NCI-H345 (cell line): ENCODE data around the gene A1BG.
A peak's percentile ranks its signal among the peaks of the same experiment; 100 is the strongest.

Experiments
- DNase-seq: peaks from one replicate; lab custom pipeline; 2025; lab: John Stamatoyannopoulos, UW

The A1BG gene

GRCh38 chr19:58352760-58353671 is at the start of gene A1BG:
Gene A1BG (minus strand): TSS chr19:58353492. CDS start chr19:58353437, 55 bp downstream.
- DNase-seq = no peak

- DNase-seq = no peak
These were observed 48.6 kb upstream of the A1BG start for GRCh38 chr19:58401840-58402421.

GRCh38 chr19:58400916-58401839 is 47.9 kb upstream of the A1BG start:
- DNase-seq = peak; percentile 98

GRCh38 chr19:58400316-58400915 is 47.1 kb upstream of the A1BG start:
- peak; percentile 47 for DNase-seq

- no peak for DNase-seq
These were observed 46.6 kb upstream of the A1BG start for GRCh38 chr19:58399903-58400302.

GRCh38 chr19:58398545-58398944 is 45.3 kb upstream of the A1BG start:
- DNase-seq = no peak

- no peak for DNase-seq
These were observed 44.8 kb upstream of the A1BG start for GRCh38 chr19:58398087-58398486.

- DNase-seq = no peak
These were observed 44.3 kb upstream of the A1BG start for GRCh38 chr19:58397533-58398037.

- no peak for DNase-seq
These were observed 43.6 kb upstream of the A1BG start for GRCh38 chr19:58396691-58397532.

- no peak for DNase-seq
These were observed 42.8 kb upstream of the A1BG start for GRCh38 chr19:58395979-58396627.

GRCh38 chr19:58395220-58395978 is 42.1 kb upstream of the A1BG start, which contains the start of gene RNF225:
Gene RNF225 (plus strand): TSS chr19:58395656. CDS start chr19:58396090, 434 bp downstream.
- peak; percentile 8 for DNase-seq

GRCh38 chr19:58394821-58395219 is 41.5 kb upstream of the A1BG start:
- no peak for DNase-seq

GRCh38 chr19:58393725-58394033 is 40.4 kb upstream of the A1BG start:
- no peak for DNase-seq

GRCh38 chr19:58392945-58393724 is 39.8 kb upstream of the A1BG start:
- DNase-seq = no peak

GRCh38 chr19:58388175-58388526 is 34.9 kb upstream of the A1BG start:
- DNase-seq = no peak

- DNase-seq = no peak
These were observed 34.3 kb upstream of the A1BG start for GRCh38 chr19:58387338-58388174.

GRCh38 chr19:58386576-58387337 is 33.5 kb upstream of the A1BG start, which contains the start of gene RPS5:
Gene RPS5 (plus strand): TSS chr19:58387269. CDS start chr19:58388138, 869 bp downstream.
- DNase-seq = peak; percentile 96
